Astrocyte (in vitro differentiated cells and primary cell): Measurements from ENCODE around the gene SND1. TPM values are rescaled to one million over a fixed set of nuclear protein-coding genes. Genes with fewer than 3 reads are reported as not detected.

Experiments
- DNase-seq: peaks from one replicate; pipeline ENCODE4 v3.0.0-alpha.2; 2010; ENCODE audit warnings: low read depth
- FAIRE-seq: peaks from 2 replicates; lab custom pipeline; 2011; peaks lifted over from hg19 to GRCh38; lab: Jason Lieb, UNC
- H2AFZ ChIP-seq: 2 replicates; pipeline ENCODE4 v1.6.0; 2012; ENCODE audit warnings: low read depth, low read length, inconsistent platforms
- H3K27ac ChIP-seq: 2 replicates; pipeline ENCODE4 v1.5.1; 2011; ENCODE audit warnings: low read depth, low read length, inconsistent platforms
- H3K27me3 ChIP-seq: 2 replicates; pipeline ENCODE4 v1.6.0; 2011; ENCODE audit warnings: low read length, inconsistent platforms; ENCODE audit not compliant: insufficient read depth
- H3K36me3 ChIP-seq: 2 replicates; pipeline ENCODE4 v1.5.1; 2011; ENCODE audit warnings: low read length, inconsistent platforms; ENCODE audit not compliant: insufficient read depth
- H3K4me1 ChIP-seq: 2 replicates; pipeline ENCODE4 v1.5.1; 2011; ENCODE audit warnings: low read length, inconsistent platforms; ENCODE audit not compliant: insufficient read depth
- H3K4me2 ChIP-seq: 2 replicates; pipeline ENCODE4 v1.6.0; 2012; ENCODE audit warnings: low read length, inconsistent platforms
- H3K4me3 ChIP-seq: 2 replicates; pipeline ENCODE4 v1.5.1; 2011; ENCODE audit warnings: low read depth, mild to moderate bottlenecking, low read length, inconsistent platforms; ENCODE audit not compliant: insufficient read depth
- H3K79me2 ChIP-seq: 2 replicates; pipeline ENCODE4 v1.6.0; 2012; ENCODE audit warnings: mild to moderate bottlenecking, low read length, inconsistent platforms; ENCODE audit not compliant: insufficient read depth
- H3K9ac ChIP-seq: 2 replicates; pipeline ENCODE4 v1.6.0; 2012; ENCODE audit warnings: mild to moderate bottlenecking, low read length, inconsistent platforms
- H3K9me3 ChIP-seq: 2 replicates; pipeline ENCODE4 v1.5.1; 2012; ENCODE audit warnings: low read depth, mild to moderate bottlenecking, low read length, inconsistent platforms; ENCODE audit not compliant: insufficient read depth
- H4K20me1 ChIP-seq: 2 replicates; pipeline ENCODE4 v1.6.0; 2012; ENCODE audit warnings: low read length, inconsistent platforms; ENCODE audit not compliant: insufficient read depth
- H3K27ac Mint-ChIP-seq: one replicate; pipeline ENCODE4 v1.8.0; 2021; ENCODE audit warnings: mild to moderate bottlenecking, mixed read lengths; ENCODE audit not compliant: unreplicated experiment
- H3K27me3 Mint-ChIP-seq: one replicate; pipeline ENCODE4 v1.8.0; 2021; ENCODE audit warnings: low read depth, mixed read lengths; ENCODE audit not compliant: unreplicated experiment
- H3K36me3 Mint-ChIP-seq: one replicate; pipeline ENCODE4 v1.8.0; 2021; ENCODE audit warnings: low read depth, mixed read lengths; ENCODE audit not compliant: unreplicated experiment
- H3K4me1 Mint-ChIP-seq: one replicate; pipeline ENCODE4 v1.8.0; 2021; ENCODE audit warnings: low read depth, mixed read lengths; ENCODE audit not compliant: unreplicated experiment
- H3K4me3 Mint-ChIP-seq: one replicate; pipeline ENCODE4 v1.8.0; 2021; ENCODE audit warnings: mild to moderate bottlenecking, moderate library complexity, mixed read lengths; ENCODE audit not compliant: unreplicated experiment
- H3K9me3 Mint-ChIP-seq: one replicate; pipeline ENCODE4 v1.8.0; 2021; ENCODE audit warnings: mild to moderate bottlenecking, mixed read lengths; ENCODE audit not compliant: unreplicated experiment
- CTCF ChIP-seq: IDR thresholded peaks from 2 replicates; pipeline ENCODE4 v1.5.1; 2011; ENCODE audit warnings: low read depth, mild to moderate bottlenecking, inconsistent platforms, low read length, moderate library complexity; ENCODE audit not compliant: insufficient read depth
- EZH2 ChIP-seq: IDR thresholded peaks from 2 replicates; pipeline ENCODE4 v1.6.1; 2012; ENCODE audit warnings: mild to moderate bottlenecking, low read length, inconsistent platforms; ENCODE audit not compliant: insufficient read depth
- total RNA-seq: library from RNA; stranded (reverse); gene quantifications from 2 replicates; pipeline ENCODE4 v1.2.1, GENCODE V29; 2021

SND1 gene
- total RNA-seq, 1 donor from 2014 or later, result 267 TPM

- no peak for FAIRE-seq
- no peaks in the 10 kb centered on the region for H3K27me3 ChIP-seq
Measured at GRCh38 chr7:128005117-128005516, 353.1 kb downstream of the SND1 start.

GRCh38 chr7:128005759-128006159 lies 353.8 kb downstream of the SND1 start:
- peaks cover 89% of the 10 kb centered on the region for H4K20me1 ChIP-seq
- no peak overlapping the region for H3K27ac ChIP-seq
- Mint-ChIP-seq H3K4me3 (no peak overlapping the region), H3K36me3 (peaks cover 24% of the 10 kb centered on the region), H3K9me3 (no peaks in the 10 kb centered on the region), H3K4me1 (peaks cover 9% of the 10 kb centered on the region), H3K27ac (no peak overlapping the region), H3K27me3 (no peaks in the 10 kb centered on the region)
- H3K36me3 ChIP-seq, result peaks cover 3% of the 10 kb centered on the region
- H3K4me1 ChIP-seq, result no peaks in the 10 kb centered on the region
- TF ChIP-seq CTCF, result no peak
- no peak for TF ChIP-seq EZH2
- FAIRE-seq (no peak), DNase-seq (no peak)
- H3K79me2 ChIP-seq, result peaks cover 5% of the 10 kb centered on the region
- H3K4me3 ChIP-seq, result no peak overlapping the region
- no peak overlapping the region for H2AFZ ChIP-seq
- no peak overlapping the region for H3K9ac ChIP-seq
- no peaks in the 10 kb centered on the region for H3K9me3 ChIP-seq
- H3K27me3 ChIP-seq, result no peaks in the 10 kb centered on the region
- H3K4me2 ChIP-seq, result no peak overlapping the region

More at GRCh38 chr7:128005117-128005516, 353.1 kb downstream of the SND1 start:
- Histone ChIP-seq H3K9ac (no peak overlapping the region), H3K4me3 (no peak overlapping the region), H3K4me2 (no peak overlapping the region), H3K27ac (no peak overlapping the region), H3K9me3 (no peaks in the 10 kb centered on the region), H3K4me1 (no peaks in the 10 kb centered on the region), H4K20me1 (peaks cover 89% of the 10 kb centered on the region), H3K79me2 (peaks cover 5% of the 10 kb centered on the region), H3K36me3 (peaks cover 3% of the 10 kb centered on the region), H2AFZ (no peak overlapping the region)
- H3K4me3 Mint-ChIP-seq, result no peak overlapping the region
- no peak for DNase-seq
- H3K27me3 Mint-ChIP-seq, result no peaks in the 10 kb centered on the region
- no peak for TF ChIP-seq EZH2
- no peak for TF ChIP-seq CTCF
- H3K4me1 Mint-ChIP-seq, result peaks cover 9% of the 10 kb centered on the region
- H3K27ac Mint-ChIP-seq, result no peak overlapping the region
- no peaks in the 10 kb centered on the region for H3K9me3 Mint-ChIP-seq
- peaks cover 25% of the 10 kb centered on the region for H3K36me3 Mint-ChIP-seq

- Histone ChIP-seq H4K20me1 (peaks cover 96% of the 10 kb centered on the region), H3K9ac (no peak overlapping the region), H3K4me3 (no peak overlapping the region), H3K4me2 (no peak overlapping the region), H3K79me2 (peaks cover 5% of the 10 kb centered on the region), H3K27me3 (no peaks in the 10 kb centered on the region), H2AFZ (no peak overlapping the region), H3K9me3 (no peaks in the 10 kb centered on the region), H3K36me3 (peaks cover 3% of the 10 kb centered on the region), H3K4me1 (no peaks in the 10 kb centered on the region), H3K27ac (no peak overlapping the region)
- TF ChIP-seq CTCF (no peak), EZH2 (no peak)
- Mint-ChIP-seq H3K36me3 (peaks cover 21% of the 10 kb centered on the region), H3K4me3 (no peak overlapping the region), H3K9me3 (no peaks in the 10 kb centered on the region), H3K27me3 (no peaks in the 10 kb centered on the region), H3K4me1 (peaks cover 9% of the 10 kb centered on the region), H3K27ac (no peak overlapping the region)
- FAIRE-seq (no peak), DNase-seq (no peak)
Measured at GRCh38 chr7:128006550-128007302, 354.7 kb downstream of the SND1 start.
